ENCODE measurements around the gene DOK3.

The DOK3 gene, protein sequence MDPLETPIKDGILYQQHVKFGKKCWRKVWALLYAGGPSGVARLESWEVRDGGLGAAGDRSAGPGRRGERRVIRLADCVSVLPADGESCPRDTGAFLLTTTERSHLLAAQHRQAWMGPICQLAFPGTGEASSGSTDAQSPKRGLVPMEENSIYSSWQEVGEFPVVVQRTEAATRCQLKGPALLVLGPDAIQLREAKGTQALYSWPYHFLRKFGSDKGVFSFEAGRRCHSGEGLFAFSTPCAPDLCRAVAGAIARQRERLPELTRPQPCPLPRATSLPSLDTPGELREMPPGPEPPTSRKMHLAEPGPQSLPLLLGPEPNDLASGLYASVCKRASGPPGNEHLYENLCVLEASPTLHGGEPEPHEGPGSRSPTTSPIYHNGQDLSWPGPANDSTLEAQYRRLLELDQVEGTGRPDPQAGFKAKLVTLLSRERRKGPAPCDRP

DNA sequence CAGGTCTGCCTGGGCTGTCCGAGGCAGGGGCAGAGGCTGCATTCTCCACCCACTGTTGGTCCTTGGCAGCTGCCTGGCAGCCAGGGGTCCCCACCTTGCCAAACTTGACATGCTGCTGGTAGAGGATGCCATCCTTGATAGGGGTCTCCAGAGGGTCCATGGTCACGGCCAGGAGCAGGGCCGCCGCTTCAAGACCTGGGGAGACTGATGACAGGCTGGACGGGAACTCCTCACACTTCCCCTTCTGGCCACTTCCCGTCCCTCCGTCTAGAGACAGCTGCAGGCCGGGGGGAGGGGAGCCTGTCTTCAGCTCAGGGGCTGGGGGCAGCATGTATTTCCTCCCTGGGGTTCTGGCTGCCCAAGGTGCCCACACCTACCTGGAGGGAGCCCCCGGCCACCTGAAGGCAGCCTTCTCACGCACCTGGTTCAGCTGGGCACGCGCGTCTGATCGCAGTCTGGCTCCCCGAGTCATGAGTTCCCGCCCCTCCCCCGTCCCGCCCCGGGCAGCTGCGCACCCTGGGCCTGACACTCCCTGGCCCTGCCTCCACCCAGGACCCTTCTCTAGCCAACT is at the start of gene DOK3:
Gene DOK3, minus strand, starts transcription at position 446 of the 571 bp plus-strand sequence. Its CDS starts 286 bp downstream, at position 160.
- DNase-seq (ENCODE audit: low read depth, low spot score), result no peak

DNA sequence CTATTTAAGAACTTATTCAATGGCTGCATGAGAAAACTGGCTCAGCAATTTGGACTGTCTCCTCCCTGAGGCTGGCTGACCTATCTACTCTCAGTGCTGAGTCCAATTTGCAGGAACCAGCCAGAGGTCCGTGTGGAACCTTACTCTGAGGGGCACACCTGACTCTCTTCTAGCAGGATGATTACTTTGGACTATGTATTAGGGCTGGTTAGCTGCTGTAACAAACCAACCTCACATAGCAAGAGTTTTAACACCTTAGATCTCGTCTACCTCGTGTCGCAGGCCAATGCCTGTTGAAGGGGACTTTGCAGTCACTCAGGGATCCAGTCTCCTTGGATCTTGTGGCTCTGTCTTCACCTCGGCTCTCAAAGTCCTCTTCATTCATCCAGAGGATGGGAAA is 48.2 kb upstream of the DOK3 start:
- DNase-seq (ENCODE audit: low read depth, low spot score), result no peak

DNA sequence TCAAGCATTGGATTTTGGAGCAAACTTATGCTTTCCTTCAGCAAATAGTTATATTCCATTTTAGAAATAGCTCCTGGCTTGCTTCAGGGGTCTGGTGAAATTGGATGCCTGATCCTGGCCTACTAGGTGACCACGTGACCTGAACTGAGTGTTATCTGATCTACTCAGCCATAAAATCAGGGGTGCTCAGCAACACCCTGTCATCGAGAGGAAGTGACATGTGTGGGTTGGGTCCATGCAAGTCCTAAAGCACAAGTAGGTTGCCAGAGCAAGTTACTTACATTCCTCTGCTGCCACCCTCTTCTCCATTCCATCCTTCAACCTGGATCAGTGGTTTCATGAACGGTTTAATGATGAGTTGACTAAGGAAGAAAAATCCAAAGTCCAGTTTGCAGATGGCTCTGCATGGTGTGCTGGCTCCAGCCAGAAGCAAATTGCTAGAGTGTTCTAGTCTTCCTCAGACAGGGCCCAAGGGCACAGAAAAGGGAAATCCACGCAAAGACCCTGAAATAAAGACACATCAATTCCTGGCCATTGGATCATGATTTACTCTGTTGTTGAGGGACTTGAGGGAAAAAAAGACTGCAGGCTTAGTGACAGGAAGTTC is 47.5 kb upstream of the DOK3 start:
- no peak for DNase-seq (ENCODE audit: low read depth, low spot score)

DNA sequence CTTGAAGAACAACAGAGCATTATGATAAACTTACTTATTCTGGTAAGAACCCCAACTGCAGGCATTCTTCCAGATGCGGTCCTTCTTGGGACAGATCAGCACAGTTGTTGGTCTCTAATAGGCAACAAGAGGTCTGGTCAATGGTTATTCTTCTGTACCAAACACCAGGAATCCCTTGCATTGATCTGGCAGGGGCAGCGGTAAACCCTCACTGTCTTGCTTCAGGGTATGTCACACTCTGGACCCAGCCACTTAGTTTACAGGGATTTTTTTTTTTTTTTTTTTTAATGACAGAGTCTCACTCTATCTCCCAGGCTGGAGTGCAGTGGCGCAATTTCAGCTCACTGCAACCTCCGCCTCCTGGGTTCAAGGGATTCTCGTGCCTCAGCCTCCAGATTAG is 46.0 kb upstream of the DOK3 start:
- DNase-seq (ENCODE audit: low read depth, low spot score), result no peak

DNA sequence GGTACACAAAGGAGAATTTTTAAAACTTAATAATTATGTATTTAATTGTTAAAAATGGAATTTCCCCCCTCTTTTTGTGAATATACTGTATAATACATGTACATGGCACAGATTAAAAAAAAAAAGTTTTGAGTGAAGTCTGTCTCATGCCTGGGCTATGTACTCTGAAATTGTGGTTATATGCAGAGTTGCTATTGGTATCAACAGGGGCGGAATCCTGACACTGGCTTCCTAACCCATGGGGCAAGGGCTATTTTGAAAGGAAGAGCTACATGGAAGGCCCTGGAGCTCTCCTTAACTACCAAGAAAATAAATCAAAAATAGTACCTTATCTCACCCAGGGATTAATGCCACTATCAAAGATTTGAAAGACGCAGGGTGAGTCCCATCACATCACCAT is 45.6 kb upstream of the DOK3 start:
- DNase-seq (ENCODE audit: low read depth, low spot score), result no peak

DNA sequence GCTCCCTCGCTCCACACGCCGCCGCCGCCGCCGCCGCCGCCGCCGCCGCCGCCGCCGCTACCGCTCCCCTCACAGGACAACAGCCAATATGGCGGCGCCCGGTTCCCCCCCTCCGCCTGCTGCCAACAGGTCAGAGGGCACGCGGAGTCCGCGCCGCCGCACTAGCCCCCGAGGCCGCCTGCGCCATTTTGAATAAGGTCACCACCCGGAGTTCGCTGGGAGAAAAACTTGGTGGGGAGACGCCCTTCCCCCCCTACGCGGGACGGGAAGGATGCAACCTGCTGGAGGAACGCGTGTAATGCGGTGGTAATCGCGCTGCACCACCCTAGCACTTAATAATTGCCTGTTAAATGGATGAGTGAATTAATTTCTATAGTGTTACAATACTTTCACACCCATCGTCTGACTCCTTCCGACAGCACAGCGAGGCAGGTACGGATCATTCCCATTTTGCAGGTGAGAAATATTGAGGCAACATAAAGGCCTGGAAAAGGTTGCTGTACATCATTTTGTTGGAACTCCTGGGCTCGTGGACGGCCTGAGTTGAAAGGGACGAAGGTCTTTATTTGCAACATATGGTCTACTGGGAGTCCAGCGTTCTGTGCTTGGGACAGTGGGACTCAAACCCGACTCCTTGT is 45.0 kb upstream of the DOK3 start, which contains the start of gene FAM193B:
Gene FAM193B, minus strand, starts transcription at position 90 of the 638 bp plus-strand sequence. CDS start 105 bp downstream, outside the sequence.
- DNase-seq (ENCODE audit: low read depth, low spot score), result peak; percentile 88

DNA sequence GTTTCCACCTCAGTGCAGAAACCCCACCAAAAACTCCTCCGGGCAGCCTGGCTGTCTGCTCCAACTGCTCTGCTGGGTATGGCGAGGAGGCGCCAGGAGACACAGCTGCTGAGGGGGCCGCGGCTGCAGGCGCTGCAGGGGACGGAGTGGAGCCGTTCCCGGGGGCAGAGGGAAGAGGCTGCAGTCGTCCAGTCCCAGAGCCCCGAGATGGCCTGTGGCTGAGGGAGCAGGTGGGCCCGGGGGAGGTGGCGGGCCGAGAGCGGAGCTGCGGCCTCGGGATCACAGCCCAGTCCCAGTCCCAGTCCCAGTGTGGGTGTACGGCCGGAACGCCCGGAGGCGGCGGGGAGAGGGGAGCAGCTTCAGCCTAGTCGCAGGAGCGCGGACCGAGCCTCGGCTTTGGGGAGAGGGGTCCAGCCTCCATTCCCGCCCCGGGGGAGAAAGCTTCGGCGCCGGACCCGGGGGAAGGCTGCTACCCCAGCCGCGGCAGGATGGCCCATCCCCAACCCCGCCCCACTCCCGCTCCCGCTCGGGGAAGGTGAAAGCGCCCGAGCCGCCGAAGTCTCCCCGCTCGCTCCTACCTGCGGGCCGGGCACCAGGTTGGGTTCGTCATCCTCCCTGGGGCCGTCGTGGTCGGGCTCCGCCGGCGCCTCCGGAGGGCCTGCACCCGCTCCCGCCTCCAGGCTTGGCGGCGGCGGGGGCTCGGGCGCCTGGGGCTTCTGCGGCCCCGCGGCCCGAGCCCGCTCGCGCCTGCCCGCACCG is 44.2 kb upstream of the DOK3 start:
- DNase-seq (ENCODE audit: low read depth, low spot score), result no peak

DNA sequence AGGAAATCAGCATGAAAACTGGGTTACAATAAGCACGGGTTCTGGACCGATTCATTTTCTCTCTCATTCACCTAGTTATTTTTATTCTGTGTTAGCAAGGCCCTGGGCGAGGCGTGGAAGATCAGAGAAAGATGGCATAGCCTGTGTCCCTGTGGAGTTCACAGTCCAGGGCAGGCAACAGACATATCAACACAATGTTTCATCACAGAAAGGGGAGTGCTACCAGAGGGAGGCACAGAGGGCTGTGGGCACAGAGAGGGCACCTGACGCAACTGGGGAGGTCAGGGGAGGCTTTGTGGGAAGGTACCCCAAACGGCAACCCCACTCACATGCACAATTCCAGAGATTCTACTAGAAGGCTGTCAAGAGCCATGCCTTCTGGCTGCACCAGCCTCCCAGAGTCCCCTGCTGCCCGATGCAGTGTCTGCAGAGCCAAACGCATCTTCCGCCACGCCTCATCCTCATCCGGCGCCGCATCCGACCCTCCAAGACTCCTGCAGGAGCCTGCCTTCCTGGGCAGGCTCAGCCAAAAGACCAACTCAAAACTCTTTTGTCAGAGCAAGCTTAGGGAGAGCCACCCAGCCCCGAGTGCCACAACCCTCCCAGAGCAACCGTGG is 43.3 kb upstream of the DOK3 start:
- DNase-seq (ENCODE audit: low read depth, low spot score), result no peak

DNA sequence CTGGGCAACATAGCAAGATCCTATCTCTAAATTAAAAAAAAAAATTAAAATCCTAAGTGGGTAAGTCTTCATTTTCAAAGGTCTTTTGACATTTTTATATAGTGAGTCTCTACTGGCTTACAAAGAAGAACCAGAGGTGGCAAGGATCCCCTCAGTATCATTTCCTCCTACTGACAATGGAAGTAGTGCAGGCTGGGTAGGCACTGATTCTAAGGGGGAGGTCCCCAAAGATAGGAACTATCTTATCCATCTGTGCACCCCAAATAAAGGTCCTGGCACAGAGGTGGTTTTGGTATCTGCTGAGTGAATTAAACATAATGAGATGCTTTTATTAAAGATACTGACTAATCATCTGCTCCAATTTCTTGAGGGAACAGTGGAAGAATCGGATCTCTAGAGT is 40.5 kb upstream of the DOK3 start:
- no peak for DNase-seq (ENCODE audit: low read depth, low spot score)

DNA sequence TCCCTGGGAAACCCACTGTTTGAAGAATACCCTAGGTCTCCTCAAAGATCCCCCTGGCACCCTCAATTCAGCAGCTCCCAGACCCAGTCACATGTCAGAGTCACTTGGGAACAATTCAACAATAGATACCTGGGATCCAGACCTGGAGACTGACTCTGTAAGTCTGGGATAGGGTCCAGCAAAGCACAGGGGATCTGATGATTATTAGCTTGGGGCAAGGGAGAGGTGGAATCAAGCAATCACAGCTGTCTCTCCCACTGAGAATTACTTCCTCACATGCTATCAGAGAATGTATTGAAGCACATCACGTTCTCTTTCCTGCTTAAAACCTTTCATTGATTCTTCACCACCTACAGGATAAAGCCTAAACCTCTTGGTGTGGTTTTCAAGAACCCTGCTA is 38.9 kb upstream of the DOK3 start:
- no peak for DNase-seq (ENCODE audit: low read depth, low spot score)

DNA sequence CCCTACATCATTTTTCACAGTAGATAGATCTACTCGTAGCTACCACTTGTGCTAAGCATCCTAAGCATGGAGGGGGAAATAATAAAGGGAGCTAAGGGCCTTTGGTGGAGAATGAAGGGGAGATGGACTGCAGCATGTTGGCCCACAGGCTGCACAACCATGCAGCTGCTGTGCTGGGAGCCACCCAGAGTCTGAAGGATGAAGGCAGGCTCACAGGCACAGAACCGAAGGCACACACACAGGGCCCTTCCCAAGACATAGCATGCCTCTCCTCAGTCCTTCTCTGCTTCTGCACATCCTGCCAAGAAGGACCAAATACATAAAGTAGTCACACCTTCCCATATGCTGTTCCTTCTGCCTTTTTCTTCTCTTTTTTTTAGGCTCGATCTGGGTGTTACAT is 38.1 kb upstream of the DOK3 start:
- DNase-seq (ENCODE audit: low read depth, low spot score), result no peak

DNA sequence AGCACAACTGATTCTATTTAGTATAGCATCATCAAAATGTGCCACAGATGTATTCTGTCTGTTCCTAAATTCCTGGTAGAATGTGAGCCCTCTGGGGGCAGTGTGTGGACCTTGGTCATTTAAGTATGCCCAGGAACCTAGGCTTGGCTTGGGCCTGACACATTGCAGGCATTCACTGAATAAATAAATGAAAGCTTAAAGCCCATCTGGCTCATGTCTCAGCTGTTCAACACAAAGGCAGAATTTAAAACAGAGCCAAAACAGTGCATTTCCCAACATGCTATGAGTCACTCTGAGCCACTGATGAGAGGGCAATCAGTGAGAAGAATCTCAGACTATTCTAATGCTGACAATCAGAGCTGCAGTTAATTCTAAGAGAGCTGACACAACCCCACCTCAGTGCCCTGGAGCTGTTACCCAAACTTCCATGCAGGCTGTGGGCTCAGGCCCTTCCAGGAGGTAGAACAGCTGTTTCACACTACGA is 36.7 kb upstream of the DOK3 start:
- no peak for DNase-seq (ENCODE audit: low read depth, low spot score)

DNA sequence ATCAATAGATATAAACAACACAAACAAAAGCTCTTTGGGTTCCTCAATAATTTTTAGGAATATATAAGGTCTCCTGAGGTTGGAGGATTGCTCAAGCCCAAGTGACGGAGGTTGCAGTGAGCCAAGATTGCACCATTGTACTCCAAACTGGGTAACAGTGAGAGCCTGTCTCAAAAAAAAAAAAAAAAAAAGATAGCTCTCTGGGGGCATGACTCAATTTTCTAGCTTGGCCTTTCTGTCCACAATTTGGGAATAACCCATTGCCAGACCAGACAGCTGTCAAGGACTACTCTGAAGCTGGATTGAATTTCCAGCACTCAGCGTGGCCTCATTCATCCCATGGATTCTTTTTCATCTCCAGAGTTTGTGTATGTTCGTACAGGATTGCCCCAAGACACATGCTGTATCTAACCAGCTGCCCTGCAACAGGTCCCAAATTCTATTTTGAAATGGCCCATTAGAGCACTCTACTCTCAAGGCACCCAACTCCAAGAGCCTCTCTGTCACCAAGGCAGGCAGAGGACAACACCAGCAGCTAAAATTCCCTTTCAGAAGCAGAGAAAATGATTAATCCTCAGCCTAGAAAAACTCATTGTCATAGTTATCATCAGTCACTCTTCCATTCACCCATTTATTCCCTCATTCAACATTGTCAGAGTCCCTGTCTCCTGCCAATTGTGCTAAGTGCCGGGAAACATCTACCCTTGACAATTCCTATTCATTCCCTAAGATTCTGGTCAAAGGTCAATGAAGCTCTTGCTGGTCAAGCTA is 36.0 kb upstream of the DOK3 start:
- no peak for DNase-seq (ENCODE audit: low read depth, low spot score)

DNA sequence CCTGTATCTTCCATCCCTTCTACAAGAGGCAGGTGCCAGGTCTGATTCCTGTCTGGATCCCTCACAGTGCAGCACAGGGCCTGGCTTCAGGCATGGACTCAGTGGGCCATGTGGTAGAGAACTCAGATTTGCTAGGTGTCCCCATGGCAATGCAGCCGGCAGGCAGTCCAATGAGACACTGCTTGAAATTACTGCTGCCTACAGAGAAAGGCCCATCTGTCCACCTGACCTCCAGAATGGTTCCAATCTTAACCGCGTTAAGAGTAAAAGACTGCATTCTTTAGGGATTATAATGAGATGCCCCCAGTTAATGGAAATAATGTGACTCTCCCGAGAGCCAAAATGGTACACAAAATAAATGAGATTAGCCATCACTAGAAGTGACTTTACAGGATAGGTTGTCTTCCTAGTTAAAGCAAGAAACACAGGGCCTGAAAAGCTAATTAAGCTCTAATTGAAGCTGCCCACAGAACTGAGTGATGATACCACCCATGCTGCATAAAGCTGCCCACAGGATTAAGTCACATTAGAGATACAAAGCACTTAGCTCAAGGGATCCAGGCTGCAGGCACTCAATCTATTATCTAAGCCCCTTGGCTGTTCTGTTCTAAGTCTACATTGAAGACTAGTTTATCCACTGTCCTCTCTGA is 33.3 kb upstream of the DOK3 start:
- DNase-seq (ENCODE audit: low read depth, low spot score), result no peak

DNA sequence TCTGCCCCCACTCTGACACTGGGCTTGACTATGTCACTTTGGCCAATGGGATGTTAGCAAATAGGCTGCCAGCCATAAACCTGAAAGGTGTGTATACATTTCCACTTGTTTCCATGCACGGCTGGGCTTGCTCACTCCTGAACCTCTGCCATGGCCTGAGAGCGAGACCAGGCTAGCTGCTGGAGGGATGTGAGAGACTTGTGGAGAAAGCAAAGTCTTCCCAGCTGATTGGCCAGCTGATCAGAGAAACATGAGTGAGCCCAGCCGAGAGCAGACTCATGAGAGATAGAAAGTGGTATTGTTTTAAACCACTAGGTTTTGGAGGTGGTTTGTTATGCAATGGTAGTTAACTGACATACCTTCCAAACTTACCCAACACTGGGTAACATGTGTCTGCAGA is 30.8 kb upstream of the DOK3 start:
- DNase-seq (ENCODE audit: low read depth, low spot score), result no peak

DNA sequence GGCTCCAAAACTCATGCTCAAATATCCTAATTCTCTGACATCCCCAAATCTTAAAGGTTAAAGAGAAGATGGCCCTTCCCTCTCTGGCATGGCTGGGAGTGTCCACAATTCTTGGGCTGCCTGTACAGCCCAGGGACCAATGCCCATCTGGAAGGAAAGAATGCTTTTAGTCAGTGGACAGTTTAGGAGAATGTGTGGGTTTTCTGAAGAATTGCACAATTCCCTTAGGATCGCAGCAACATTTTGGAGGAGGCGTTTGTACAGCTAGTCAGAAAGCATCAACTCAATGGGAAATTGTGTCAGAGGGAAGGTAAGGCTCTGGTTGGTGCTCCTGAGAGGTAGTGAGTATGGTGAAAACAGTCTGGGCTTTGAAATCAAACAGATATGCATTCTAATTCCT is 29.8 kb upstream of the DOK3 start:
- DNase-seq (ENCODE audit: low read depth, low spot score), result no peak

DNA sequence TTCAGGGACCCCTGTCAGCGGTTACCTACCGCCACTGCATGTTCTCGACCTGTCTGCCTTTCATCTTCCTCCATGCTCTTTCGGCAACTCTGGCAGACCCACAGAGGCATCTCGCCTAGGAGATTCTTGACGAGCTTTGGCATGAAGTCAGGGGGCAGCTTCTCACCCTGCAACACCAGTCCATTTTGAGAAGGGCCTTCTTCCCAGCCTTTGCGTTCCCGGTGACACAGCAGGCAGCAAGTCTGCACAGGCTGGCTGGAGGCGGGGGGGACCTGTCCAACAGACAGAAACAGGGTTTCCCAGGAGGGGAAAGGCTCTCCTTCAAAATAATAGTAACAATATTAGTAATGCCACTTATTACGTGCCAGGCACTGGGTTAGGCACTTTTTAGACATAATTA is 29.2 kb upstream of the DOK3 start:
- DNase-seq (ENCODE audit: low read depth, low spot score), result no peak

DNA sequence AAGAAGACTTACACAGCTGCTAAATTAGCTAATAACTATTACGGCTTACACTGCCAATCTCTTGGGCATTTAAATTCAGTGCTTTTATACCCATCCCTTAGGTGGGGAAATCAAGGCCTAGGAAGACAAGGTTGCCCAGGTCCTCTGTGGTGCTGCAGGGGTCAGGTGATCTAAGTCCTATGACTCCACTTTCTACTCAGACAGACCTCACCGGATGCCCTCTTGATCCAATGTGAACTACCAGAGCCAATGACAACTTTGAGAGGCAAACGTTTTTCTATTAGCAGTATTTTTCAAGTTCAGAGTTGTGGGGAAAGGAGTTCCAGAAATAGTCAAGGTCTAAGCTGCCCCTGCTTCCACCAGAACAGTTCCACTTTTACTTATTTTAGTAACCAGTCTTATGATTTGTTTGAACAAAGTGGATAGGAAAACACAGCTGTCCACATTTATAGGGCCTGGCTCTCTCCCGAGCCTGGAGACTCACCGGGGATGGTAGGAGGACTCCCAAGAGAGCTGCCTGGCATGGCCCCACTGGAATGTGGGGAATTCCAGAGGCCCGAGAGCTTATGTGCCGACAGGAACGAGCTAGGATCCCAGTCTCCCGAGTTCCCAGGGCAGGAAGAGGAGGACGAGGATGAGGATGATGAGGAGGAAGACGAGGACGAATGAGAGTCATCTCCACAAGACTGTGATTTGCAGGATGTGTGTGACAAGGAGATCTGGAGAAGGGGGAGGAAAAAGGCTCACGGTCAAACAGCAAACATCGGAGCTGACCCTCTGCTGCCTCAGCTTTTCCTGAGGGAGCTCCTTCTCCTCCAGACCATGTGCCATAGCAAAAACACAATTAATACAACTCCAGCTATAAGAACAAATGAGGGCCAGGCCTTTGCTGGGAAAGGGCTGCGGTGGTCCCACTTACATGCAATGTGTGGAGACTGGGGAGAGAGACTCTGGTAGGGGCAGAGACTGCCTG is 28.0 kb upstream of the DOK3 start:
- DNase-seq (ENCODE audit: low read depth, low spot score), result no peak

DNA sequence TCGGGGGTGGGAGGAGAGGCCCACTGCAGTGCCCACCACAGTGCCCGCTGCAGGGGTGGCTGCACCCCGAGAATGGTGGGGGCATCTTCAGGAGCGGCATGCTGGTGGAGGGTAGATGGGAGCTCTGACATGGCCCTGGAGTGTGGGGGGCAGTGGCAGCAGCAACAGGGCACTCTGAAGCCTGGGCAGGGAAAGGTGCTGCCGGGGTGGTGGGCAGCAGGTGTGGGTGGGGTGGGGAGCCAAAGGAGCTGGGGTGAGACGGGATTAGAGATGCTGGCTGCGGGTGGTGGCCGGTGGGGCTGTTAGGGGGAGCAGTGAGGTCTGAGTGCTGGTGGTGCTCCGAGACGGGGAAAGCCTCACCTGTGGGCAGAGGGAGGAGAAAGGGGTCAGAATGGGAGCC is 26.8 kb upstream of the DOK3 start:
- DNase-seq (ENCODE audit: low read depth, low spot score), result no peak

All from activated naive CD8-positive, alpha-beta T cell treated with anti-CD3 and anti-CD28 coated beads, Interleukin-2, amount 50 U/mL, for 16 hours (primary cell).